Erythroblast (primary cell): ENCODE results near the gene TINAGL1.

Experiments used
- GATA1 ChIP-seq: IDR thresholded peaks from 2 replicates; pipeline ENCODE4 v1.6.1; 2011; ENCODE audit warnings: low read depth, mild to moderate bottlenecking, control low read depth, low read length, moderate library complexity
- POLR2A ChIP-seq: IDR thresholded peaks from 2 replicates; pipeline ENCODE4 v1.6.1; 2011; ENCODE audit warnings: mild to moderate bottlenecking, low read length

GRCh38 chr1:31570906-31571305 is 5.4 kb upstream of the TINAGL1 start:
- TF ChIP-seq POLR2A: no peak
- TF ChIP-seq GATA1: no peak
